Mucosa of descending colon (tissue), 3 donors: ENCODE results near the gene PLEKHG5. TPM values are rescaled to one million over a fixed set of nuclear protein-coding genes. Genes with fewer than 3 reads are reported as not detected.

Experiments
- ATAC-seq: fragments of 200-7000 bp; cut with Tn5 transposase; one replicate; pipeline ENCODE4 v1.9.1; 2020; ENCODE audit warnings: mild to moderate bottlenecking, moderate library complexity
- DNase-seq, 3 donors: peaks; one replicate each; pipeline ENCODE4 v3.0.0-alpha.2; 2020
- H3K36me3 ChIP-seq: fragments of 200-600 bp; one replicate; pipeline ENCODE4 v1.8.0; 2021; ENCODE audit warnings: low read depth, mild to moderate bottlenecking
- H3K4me1 ChIP-seq: fragments of 200-600 bp; one replicate; pipeline ENCODE4 v1.8.0; 2021; ENCODE audit warnings: low read depth, mild to moderate bottlenecking
- H3K4me3 ChIP-seq: fragments of 200-600 bp; one replicate; pipeline ENCODE4 v1.8.0; 2021; ENCODE audit warnings: mild to moderate bottlenecking
- H3K9me3 ChIP-seq: fragments of 200-600 bp; one replicate; pipeline ENCODE4 v1.8.0; 2021; ENCODE audit warnings: mild to moderate bottlenecking
- intact Hi-C, 2 donors: fragments of 100-400 bp; cut with DNase I in 1 of 2; cut with micrococcal nuclease in 1 of 2; formaldehyde crosslinking; loops; one replicate each; pipeline versions ENCODE4 v1.11.0 to v1.11.1; 2022; cut with DNase I, micrococcal nuclease
- total RNA-seq, 3 donors: library from RNA; stranded (reverse); fragmentation: NEBNext Ultra II Directional in 2 of 3; extraction: Animal tissue kit (Norgen Biotek cat#: 25700) in 2 of 3; gene quantifications; one replicate each; pipeline versions ENCODE4 v1.2.1 to v1.2.4, GENCODE V29; 2021 to 2023
- TF ChIP-seq, protein P1 (sequence below): fragments of 200-600 bp; IDR thresholded peaks from one replicate; pipeline ENCODE4 v1.8.0; 2022; ENCODE audit warnings: antibody characterized with exemption, mild to moderate bottlenecking
- donor health status: DM: no; HTN: no; CAD: no; lungs with moderate emphysema.
- donor health status: DM: no; HTN: no; CAD: no.
- donor health status: DM: no; HTN: yes; CAD: no.

The PLEKHG5 gene
- total RNA-seq, 3 donors from 2014 or later, result 20.1 to 32.9 (median 20.2) TPM

DNA sequence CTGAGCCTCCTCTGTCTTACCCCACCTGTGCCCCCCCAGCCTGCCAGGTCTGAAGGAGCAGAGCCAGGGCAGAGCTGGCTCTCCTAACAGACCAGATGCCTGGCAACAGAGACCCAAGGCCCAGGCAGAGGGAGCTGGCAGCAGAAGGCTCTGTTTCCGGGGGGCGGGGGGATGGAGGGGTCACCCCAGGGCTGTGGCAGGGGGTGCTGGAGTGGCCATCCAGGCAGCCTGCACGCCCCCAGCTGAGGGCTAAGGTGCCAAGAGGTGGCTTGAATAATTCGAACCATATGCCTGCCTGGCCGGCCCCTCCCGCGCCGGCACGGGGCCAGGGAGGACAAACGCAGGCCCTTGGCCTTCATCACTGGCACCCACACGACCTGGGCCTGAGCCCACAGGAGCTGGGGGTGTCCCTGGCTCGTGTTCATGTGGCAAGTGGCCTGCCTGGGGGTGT is 16.0 kb upstream of the PLEKHG5 start:
- intact Hi-C loops, result no loop called here
- Histone ChIP-seq H3K4me1 (no peaks in the 10 kb centered on the region), H3K36me3 (no peaks in the 10 kb centered on the region), H3K9me3 (no peaks in the 10 kb centered on the region), H3K4me3 (no peak overlapping the region)
- DNase-seq, result no peak
- no peak for ATAC-seq
- TF ChIP-seq, protein P1, sequence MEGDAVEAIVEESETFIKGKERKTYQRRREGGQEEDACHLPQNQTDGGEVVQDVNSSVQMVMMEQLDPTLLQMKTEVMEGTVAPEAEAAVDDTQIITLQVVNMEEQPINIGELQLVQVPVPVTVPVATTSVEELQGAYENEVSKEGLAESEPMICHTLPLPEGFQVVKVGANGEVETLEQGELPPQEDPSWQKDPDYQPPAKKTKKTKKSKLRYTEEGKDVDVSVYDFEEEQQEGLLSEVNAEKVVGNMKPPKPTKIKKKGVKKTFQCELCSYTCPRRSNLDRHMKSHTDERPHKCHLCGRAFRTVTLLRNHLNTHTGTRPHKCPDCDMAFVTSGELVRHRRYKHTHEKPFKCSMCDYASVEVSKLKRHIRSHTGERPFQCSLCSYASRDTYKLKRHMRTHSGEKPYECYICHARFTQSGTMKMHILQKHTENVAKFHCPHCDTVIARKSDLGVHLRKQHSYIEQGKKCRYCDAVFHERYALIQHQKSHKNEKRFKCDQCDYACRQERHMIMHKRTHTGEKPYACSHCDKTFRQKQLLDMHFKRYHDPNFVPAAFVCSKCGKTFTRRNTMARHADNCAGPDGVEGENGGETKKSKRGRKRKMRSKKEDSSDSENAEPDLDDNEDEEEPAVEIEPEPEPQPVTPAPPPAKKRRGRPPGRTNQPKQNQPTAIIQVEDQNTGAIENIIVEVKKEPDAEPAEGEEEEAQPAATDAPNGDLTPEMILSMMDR, result no peak

DNA sequence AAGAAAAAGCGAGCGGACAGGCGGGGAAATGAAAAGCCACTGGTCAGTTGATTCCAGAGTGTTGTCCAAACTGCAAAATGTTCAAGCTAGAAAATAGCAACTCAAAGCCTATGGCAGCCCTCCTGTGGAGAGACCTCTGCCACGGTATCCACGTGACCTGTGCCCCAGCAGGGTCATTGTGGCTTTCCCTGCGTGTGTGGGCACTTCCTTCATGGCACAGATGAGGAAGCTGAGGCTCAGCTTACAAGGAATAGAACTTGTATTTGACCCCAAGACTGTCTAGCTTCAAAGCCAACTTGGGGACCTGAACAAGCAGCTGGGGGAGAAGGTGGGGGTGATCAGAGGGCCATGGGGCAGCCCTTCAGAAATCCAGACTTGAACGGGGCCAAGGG is 15.6 kb upstream of the PLEKHG5 start:
- TF ChIP-seq, protein P1, result no peak
- DNase-seq, result no peak
- intact Hi-C loops, result no loop called here

DNA sequence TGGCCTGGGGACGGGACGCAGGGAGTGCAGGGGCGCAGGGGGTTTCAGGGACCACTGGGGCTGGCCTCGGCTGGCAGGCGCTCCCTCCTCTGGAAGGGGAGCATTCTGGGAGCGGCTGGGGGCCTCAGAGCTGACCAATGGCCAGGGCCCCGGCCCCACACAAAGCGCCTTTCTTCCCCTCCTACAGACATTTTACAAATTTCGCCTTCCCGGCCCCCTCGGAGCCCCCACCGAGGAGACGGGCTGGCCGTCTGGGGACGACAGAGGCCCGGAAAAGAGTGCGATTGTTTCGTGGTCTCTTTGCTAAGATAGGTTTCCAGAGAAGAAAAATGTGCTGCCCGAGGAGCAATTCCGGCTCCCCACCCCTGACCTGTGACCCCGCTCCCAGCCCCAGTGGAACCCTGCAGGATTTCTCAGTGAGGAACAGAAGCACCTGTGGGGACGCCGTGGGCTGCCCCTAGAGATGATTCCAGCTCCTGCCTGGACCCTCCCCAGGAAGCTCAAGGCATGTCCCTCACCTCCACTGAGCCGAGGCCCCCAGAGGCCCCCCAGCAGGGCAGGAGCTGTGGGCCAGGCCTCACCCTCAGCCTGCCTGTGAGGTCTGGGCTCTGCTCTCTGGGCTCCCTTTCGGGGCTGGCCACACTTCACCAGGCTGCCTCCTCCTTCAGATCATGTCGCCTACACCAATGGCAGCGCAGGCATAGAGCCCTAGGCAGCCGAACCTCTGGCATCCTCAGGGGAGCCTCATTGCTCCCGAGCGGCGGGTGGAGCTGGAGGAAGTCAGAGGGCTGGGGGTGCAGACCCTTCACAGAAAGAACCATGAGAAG is 15.0 kb upstream of the PLEKHG5 start:
- no peak overlapping the region for H3K4me3 ChIP-seq
- no peak for ATAC-seq
- no peaks in the 10 kb centered on the region for H3K9me3 ChIP-seq
- intact Hi-C loops, result no loop called here
- DNase-seq, result no peak
- peaks cover 5% of the 10 kb centered on the region for H3K4me1 ChIP-seq
- no peaks in the 10 kb centered on the region for H3K36me3 ChIP-seq
- TF ChIP-seq, protein P1, result no peak

More for the DNA sequence above, 15.6 kb upstream of the PLEKHG5 start:
- Histone ChIP-seq H3K36me3 (no peaks in the 10 kb centered on the region), H3K9me3 (no peaks in the 10 kb centered on the region), H3K4me1 (peaks cover 3% of the 10 kb centered on the region), H3K4me3 (no peak overlapping the region)
- ATAC-seq, result no peak

DNA sequence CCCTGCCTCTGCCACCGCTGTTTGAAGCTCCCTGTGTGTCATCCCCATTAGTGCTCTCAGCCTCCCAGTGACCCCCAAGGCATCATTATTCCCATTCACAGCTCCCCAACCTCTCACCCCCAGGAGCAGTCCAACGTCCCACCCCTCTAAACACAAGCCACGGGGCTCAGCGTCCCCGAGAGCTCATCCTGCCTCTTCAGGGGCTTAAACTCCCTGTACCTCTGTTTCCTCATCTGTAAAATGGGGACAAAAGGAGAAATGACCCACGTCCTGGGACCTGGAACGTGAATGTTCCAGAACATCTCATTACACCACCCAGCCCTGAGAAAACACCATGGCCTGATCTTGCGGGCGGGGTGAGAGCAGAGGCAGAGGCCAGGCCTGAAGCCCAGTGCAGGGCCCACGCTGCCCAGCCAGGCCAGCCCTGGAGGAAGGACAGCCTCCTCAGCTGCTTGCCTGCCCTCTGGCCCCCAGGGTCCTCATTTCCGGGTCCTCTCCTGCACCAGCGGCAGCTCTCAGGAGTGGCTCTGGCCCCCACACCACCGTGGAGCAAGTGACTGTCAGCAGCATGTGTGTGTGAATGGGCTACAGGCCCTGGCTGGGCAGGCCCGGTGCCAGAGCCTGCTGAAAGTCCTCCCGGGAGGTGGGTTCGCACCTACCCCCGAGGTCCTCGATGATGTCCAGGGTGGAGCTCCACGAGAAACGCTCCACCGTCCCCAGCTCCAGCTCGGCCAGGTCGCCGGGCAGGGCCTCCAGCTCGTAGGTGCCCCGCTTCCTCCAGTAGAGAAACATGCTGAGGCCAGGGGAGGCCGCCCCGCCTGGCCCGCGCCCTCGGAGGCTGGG is 14.1 kb upstream of the PLEKHG5 start:
- H3K36me3 ChIP-seq, result no peaks in the 10 kb centered on the region
- no peak for ATAC-seq
- no peaks in the 10 kb centered on the region for H3K9me3 ChIP-seq
- H3K4me3 ChIP-seq, result no peak overlapping the region
- H3K4me1 ChIP-seq, result peaks cover 5% of the 10 kb centered on the region
- DNase-seq, result peak in 1 of 3 donors; percentile 44
- intact Hi-C loops, result no loop called here
- TF ChIP-seq, protein P1, result no peak

DNA sequence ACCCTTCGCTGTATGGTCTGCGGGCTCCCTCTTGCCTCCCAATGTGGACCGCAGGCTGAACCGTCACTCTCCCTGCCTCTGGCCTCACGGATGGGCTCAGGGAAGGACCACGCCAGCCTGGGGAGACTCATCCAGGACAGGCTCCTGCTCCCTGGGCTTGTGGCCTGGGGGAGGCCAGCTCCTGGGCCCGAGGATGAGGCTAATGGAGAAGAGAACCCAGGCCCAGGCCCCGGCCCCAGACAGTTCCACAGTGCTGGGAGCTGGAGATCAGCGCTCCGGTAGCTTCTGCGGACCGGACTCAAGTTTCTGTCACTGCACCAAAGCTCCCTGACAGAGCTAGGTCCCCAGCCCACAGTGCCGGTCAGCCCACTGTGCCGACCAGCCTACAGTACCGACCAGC is 13.4 kb upstream of the PLEKHG5 start:
- ATAC-seq (no peak), DNase-seq (no peak)
- Histone ChIP-seq H3K9me3 (no peaks in the 10 kb centered on the region), H3K36me3 (no peaks in the 10 kb centered on the region), H3K4me3 (no peak overlapping the region), H3K4me1 (peaks cover 5% of the 10 kb centered on the region)
- TF ChIP-seq, protein P1, result no peak
- intact Hi-C loops, result no loop called here
